Measurements from ENCODE around the gene TMEM135.

Gene TMEM135

DNA sequence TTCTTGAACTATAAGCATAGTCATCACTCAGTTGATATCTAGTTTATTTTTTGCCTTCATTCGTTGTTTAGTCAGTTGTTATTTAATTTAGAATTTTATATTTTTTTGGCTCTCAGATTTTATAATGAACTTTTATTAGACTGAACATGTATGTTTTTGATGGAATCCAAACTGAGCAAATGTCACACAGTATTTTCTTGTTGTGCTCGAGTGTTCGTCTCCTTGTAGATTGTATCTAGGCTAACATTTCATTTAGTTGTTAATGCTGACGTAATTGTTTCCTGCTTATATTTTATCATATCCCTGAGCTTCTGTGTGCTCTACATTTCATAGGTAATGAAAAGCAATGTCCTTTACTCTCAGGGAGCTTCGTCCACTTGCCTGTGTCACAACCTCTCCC is 286.2 kb downstream of the TMEM135 start:
- H3K36me3 ChIP-seq = peaks cover 3% of the 10 kb centered on the region; the same call in 1 of the 2 replicates
- no peaks in the 10 kb centered on the region for H3K27me3 ChIP-seq (ENCODE audit: insufficient read depth, low read depth, severe bottlenecking)
- H3K27ac ChIP-seq = no peak overlapping the region
- H3K9me3 ChIP-seq (ENCODE audit: severe bottlenecking) = no peaks in the 10 kb centered on the region
- no peak for DNase-seq
- TF ChIP-seq, protein P1, sequence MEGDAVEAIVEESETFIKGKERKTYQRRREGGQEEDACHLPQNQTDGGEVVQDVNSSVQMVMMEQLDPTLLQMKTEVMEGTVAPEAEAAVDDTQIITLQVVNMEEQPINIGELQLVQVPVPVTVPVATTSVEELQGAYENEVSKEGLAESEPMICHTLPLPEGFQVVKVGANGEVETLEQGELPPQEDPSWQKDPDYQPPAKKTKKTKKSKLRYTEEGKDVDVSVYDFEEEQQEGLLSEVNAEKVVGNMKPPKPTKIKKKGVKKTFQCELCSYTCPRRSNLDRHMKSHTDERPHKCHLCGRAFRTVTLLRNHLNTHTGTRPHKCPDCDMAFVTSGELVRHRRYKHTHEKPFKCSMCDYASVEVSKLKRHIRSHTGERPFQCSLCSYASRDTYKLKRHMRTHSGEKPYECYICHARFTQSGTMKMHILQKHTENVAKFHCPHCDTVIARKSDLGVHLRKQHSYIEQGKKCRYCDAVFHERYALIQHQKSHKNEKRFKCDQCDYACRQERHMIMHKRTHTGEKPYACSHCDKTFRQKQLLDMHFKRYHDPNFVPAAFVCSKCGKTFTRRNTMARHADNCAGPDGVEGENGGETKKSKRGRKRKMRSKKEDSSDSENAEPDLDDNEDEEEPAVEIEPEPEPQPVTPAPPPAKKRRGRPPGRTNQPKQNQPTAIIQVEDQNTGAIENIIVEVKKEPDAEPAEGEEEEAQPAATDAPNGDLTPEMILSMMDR (IDR thresholded peaks at IDR 0.05; ENCODE audit: low read depth, low read length) = no peak
- no peak overlapping the region for H3K4me3 ChIP-seq (ENCODE audit: low read depth, low read length)

DNA sequence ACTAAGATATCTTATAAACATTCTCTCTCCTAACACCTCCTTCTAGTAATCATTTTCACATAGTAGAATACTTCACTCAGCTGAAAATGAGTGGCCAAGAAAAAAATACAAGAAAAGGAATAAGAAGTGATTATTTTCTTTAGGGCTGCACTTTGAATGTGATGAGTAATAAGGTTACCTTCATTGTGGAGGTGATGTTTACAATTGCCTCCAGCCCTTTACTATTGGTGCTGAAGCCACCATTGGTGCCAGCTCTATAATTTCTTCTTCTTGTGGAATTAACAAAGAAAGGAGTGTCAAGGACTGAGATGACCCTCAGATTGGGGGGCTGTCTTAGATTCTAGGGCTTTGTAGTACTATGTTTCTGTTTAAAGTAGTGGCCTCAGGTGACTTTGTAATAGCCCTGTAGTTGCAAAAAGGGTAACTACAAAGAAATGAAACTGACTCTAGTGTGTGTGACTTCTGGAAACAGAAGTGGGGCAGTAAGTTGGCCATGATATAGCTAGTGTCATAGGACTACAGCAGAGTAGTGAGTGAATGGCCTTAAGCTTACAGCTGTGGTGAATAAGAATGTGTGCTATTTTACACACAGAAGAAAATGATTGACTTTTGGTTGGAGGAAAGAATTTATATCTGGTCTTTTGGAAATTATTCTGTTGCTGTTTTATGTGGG is 287.2 kb downstream of the TMEM135 start:
- Histone ChIP-seq H3K27me3 (ENCODE audit: insufficient read depth, low read depth, severe bottlenecking) (no peaks in the 10 kb centered on the region), H3K36me3 (peaks cover 3% of the 10 kb centered on the region; the same call in 1 of the 2 replicates), H3K27ac (no peak overlapping the region), H3K4me3 (ENCODE audit: low read depth, low read length) (no peak overlapping the region), H3K9me3 (ENCODE audit: severe bottlenecking) (no peaks in the 10 kb centered on the region)
- TF ChIP-seq, protein P1 (IDR thresholded peaks at IDR 0.05; ENCODE audit: low read depth, low read length) = no peak
- DNase-seq = no peak

DNA sequence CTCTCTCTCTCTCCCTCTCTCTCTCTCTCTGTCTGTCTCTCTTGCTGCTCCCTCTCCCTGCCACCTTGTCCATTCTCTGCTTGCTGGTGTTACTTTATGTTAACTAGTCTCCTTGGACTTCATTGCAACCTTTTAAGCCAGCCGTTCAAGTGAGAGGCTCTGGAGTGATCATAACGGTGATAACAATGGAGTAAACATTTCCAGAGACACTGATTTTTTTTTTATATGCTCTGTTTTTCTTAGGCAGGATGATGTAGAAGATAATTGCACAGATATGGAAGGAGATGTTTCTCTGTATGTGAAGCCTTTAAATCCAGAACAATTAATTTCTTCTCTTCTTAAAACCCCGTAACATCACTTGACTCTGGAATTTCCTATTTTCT is 287.7 kb downstream of the TMEM135 start:
- no peak for DNase-seq

DNA sequence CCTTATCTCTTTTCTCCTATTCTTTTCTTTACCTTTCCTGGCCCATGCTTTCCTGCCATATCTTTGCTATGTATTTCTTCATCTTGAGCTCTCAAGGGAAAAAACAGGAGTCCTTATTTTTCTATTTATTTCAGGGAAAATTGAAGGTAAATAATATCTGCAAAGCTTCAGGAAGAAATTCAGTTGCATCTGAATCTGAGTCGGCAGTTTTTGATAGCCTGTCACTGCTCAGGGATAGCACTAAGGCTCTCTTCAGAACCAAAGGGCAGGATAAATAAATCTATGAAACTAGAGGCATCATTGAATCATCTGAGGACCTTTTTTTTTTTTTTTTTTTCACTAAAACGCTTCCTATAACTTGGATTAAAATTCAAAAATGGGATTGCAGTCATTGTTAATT is 288.9 kb downstream of the TMEM135 start:
- no peak overlapping the region for H3K4me3 ChIP-seq (ENCODE audit: low read depth, low read length)
- DNase-seq = no peak
- no peak overlapping the region for H3K27ac ChIP-seq
- no peaks in the 10 kb centered on the region; the same call in 1 of the 2 replicates for H3K36me3 ChIP-seq
- H3K27me3 ChIP-seq (ENCODE audit: insufficient read depth, low read depth, severe bottlenecking) = no peaks in the 10 kb centered on the region
- H3K9me3 ChIP-seq (ENCODE audit: severe bottlenecking) = no peaks in the 10 kb centered on the region
- TF ChIP-seq, protein P1 (IDR thresholded peaks at IDR 0.05; ENCODE audit: low read depth, low read length) = no peak

More for the DNA sequence above, 287.7 kb downstream of the TMEM135 start:
- H3K4me3 ChIP-seq (ENCODE audit: low read depth, low read length) = no peak overlapping the region
- peaks cover 3% of the 10 kb centered on the region; the same call in 1 of the 2 replicates for H3K36me3 ChIP-seq
- H3K27ac ChIP-seq = no peak overlapping the region
- H3K9me3 ChIP-seq (ENCODE audit: severe bottlenecking) = no peaks in the 10 kb centered on the region
- H3K27me3 ChIP-seq (ENCODE audit: insufficient read depth, low read depth, severe bottlenecking) = no peaks in the 10 kb centered on the region
- TF ChIP-seq, protein P1 (IDR thresholded peaks at IDR 0.05; ENCODE audit: low read depth, low read length) = no peak

DNA sequence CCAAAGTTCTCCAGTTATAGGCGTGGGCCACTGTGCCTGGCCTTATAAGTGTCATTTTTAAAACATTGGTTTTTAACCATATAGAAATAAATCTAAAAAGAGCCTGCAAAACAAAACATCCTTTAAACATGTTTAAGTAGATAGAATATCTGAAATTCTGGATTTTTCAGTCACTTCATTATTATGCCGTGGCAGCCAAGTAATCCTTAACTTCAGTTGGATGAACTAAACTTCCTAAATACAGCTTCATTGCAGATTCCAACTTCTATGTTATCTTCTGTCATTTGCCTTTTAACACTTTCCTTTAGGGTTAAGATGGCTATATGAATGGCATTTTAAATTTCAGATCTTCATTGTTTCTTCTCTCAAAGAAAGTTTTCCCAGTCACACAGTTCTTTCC is 291.4 kb downstream of the TMEM135 start:
- no peak overlapping the region for H3K4me3 ChIP-seq (ENCODE audit: low read depth, low read length)
- no peak overlapping the region for H3K27ac ChIP-seq
- TF ChIP-seq, protein P1 (IDR thresholded peaks at IDR 0.05; ENCODE audit: low read depth, low read length) = no peak
- no peaks in the 10 kb centered on the region for H3K36me3 ChIP-seq
- DNase-seq = no peak
- no peaks in the 10 kb centered on the region for H3K27me3 ChIP-seq (ENCODE audit: insufficient read depth, low read depth, severe bottlenecking)
- H3K9me3 ChIP-seq (ENCODE audit: severe bottlenecking) = no peaks in the 10 kb centered on the region

DNA sequence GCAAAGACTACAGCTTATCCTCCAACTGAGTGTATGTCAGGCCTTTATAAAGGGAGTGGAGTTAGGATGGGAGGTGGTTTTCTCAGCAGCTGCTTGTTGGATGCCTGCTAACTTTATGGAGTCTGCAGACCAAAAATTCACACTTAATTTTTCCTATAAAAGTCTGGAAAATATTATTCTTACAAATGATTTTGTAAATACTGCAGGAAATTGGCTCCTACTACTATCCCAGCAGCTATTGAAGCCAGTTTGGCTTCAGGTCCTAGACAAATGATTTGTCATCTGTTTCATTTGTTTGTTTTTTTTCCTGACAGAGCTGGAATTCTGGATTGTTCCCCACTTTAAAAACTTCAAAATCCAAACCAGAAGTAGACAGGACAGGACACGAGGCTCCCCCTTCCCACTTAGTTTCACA is 292.5 kb downstream of the TMEM135 start:
- Histone ChIP-seq H3K27ac (no peak overlapping the region), H3K9me3 (ENCODE audit: severe bottlenecking) (no peaks in the 10 kb centered on the region), H3K4me3 (ENCODE audit: low read depth, low read length) (no peak overlapping the region), H3K36me3 (no peaks in the 10 kb centered on the region), H3K27me3 (ENCODE audit: insufficient read depth, low read depth, severe bottlenecking) (no peaks in the 10 kb centered on the region)
- DNase-seq = no peak
- TF ChIP-seq, protein P1 (IDR thresholded peaks at IDR 0.05; ENCODE audit: low read depth, low read length) = no peak

Data from WERI-Rb-1 (cell line).